ENCODE measurements around the gene ANKRD39.
"Not testable (repeated sequence)": the region's sequence is repeated elsewhere in the genome, so short reads cannot be mapped to it uniquely, and the experiment has no call there.

The ANKRD39 gene

DNA sequence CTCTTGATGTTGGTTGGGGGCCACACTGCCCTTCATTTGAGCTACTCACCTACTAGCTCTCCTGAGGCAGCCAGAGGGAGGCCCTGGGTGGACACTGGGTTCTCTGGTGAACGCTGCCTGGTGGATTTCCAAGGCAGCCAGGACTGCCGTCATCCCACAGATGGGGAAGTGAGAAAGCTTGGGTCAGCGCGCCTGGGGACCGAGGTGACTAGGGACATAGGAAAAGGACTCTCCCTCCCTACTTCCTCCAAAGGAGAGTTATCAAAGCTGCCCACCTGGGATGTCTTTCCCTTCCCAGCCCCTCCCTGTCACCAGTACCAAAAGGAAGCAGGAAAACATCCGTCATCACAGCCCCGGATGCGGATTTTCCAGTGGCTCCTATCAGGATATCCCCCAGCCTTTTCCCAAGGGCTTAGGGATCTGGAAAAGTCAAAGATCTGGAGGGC is 15.9 kb upstream of the ANKRD39 start:
- no peak for DNase-seq (ENCODE audit: low read depth, low spot score)

DNA sequence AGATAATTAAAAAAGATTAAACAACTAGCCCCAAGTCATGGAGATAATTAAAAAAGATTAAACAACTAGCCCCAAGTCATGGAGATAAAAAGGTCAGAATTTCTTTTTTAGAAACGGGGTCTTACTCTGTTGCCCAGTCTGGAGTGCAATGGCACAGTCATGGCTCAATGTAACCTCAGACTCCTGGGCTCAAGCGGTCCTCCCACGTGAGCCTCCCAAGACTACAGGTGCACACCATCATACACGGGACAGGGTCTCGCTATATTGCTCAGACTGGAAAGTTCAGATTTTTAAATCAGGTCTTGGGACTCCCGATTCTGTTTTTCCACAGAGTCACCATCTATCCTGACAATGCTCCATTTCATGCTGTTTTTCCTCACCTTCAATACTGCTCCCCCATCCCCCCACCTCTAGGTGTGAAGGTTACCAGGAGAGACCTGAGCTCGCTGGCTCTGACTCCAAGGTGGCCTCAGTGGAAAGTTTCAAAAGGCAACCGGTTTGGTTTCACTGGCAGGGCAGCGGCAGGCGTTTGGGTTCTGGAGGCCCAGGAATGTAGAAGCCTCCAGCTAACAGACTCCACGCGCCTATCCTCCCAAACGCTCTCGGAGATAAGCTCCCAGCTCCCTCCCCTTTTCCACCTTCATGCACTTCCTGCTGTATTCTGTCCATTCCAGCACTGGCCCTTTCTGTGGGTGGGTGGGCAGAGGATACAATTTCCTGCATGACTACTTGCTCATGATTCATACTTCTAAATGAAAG is 15.0 kb upstream of the ANKRD39 start:
- no peak for DNase-seq (ENCODE audit: low read depth, low spot score)

DNA sequence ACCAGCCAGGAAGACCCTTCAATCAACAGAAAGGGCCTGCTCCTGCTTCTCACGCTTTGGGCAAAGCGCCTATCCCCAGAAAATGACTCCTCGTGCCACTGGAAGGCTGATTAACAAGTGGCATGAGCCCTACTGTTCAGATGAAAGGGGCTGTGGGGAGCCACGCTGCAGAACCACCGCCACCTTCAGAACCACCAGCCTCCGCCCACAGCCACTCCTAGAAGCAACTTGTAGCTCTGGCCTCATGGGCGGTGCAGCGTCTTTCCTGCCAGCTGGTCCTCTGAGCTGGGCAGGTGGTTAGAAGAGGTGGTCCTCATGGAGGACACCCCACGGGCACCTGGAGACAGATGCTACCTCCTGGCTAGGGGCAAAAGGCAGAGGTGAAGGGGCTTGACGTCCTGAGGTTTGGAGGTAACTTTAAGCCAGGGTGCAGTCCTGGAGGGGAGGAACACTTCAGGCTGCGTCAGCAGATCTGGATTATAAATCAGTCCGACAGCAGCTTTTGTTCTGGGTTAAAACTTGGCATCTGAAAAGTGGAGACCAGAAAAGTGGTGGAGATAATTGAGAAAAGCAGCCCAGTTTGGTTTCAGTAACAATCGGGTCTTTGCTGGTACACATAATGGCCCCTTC is 12.9 kb upstream of the ANKRD39 start:
- DNase-seq (ENCODE audit: low read depth, low spot score) = no peak

DNA sequence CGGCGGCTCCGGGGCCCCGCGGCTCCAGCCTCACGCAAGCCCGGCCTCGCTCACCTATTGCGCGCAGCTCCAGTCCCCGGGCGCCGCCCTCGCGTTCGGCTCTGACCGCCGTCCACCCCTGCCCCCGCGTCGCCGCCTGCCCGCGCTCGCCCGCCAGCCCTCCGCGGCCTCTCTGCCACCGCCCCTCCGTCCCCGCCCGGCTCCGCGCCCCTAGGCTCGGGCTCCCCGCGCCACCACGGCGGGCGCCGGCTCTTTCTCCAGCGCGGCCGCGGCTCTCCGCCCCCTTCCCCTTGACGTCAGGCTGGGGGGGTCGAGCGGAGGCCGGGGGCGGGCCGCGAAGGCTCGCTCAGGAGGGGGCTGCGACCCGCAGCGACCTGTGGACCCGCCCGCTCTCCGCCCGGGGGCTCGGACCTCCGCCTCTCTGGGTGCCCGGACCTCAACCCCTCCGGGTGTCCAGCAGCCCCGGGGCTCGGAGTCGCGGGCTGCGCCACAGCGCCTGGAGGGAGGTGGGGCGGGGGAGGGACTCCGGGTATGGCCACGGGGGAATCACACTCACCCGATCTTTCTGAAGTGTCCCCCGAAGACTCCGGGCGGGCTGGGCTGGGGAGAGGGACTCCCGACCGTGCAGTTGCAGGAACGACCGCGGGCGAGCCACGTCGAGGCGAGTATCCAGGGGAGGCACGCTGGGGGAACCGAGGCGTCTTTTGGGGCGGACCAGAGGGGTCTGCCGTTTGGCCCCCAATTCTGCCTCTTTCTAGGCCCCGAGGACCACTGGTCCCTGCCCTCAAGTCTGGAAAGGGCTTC is 12.2 kb upstream of the ANKRD39 start, which contains the start of gene SEMA4C:
SEMA4C (minus strand) TSS at position 259 of the 804 bp plus-strand sequence. CDS start 2,194 bp downstream, outside the sequence.
- no peak for DNase-seq (ENCODE audit: low read depth, low spot score)

DNA sequence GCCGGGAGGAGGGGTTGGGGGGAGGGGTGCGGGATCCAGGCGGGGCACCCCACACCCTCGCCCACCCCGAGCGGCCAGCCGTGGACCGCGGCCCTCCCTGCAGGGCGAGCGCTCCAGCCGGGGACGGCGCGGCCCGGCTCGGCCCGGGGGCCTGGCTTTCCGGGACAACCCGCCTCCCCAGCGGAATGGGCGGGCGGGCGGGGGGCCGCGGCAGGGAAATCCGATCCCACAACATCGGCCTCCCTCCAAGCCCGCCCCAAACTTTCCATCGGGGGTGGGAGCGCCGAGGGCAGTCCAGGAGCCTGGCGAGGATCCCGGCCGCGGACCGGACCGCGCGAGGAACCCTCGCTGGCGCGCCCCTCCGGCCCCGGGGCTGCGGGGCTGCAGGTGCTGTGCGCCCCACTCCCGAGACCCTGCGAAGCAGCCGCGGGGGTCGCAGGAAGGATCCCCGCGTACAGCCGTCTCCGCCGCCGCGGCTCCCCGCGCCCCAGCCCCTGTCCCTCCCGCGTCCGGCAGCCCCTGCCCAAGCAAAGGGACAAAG is 11.5 kb upstream of the ANKRD39 start:
- no peak for DNase-seq (ENCODE audit: low read depth, low spot score)

DNA sequence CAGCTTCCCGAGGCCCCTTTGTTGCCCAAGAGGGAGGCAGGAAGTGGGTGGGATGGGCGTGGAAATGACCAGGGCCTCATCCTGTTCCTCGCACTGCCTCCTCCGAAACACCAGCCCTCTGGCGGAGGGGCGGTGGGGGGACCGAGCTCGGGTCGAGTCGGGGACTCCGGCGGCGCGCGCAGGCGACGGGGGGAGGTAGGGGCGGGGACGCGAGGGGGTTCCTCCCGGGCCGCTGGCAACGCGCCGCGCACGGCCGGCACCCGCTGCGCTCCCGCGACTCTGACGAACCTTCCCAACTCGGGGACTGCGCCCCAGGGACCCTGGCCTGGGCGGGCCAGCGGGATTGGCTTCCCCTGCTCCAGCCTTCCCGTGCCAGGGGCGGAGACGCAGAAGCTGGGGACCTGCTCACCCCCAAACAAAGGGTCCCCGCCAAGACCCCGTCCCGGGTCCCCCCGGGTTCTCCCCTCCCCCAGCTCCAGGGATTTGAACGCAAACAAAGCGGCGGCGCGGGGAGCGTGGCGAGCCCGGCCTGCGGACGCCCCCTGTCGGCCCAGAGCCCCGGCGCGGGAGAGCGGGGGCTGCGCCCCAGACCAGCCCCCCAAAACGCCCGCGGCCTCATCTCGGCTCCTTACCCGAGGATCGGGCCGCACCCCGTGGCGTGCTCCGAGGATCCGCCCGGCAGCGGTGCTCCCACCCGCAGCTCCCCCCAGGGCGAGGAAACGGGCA is 10.9 kb upstream of the ANKRD39 start:
- DNase-seq (ENCODE audit: low read depth, low spot score) = no peak

DNA sequence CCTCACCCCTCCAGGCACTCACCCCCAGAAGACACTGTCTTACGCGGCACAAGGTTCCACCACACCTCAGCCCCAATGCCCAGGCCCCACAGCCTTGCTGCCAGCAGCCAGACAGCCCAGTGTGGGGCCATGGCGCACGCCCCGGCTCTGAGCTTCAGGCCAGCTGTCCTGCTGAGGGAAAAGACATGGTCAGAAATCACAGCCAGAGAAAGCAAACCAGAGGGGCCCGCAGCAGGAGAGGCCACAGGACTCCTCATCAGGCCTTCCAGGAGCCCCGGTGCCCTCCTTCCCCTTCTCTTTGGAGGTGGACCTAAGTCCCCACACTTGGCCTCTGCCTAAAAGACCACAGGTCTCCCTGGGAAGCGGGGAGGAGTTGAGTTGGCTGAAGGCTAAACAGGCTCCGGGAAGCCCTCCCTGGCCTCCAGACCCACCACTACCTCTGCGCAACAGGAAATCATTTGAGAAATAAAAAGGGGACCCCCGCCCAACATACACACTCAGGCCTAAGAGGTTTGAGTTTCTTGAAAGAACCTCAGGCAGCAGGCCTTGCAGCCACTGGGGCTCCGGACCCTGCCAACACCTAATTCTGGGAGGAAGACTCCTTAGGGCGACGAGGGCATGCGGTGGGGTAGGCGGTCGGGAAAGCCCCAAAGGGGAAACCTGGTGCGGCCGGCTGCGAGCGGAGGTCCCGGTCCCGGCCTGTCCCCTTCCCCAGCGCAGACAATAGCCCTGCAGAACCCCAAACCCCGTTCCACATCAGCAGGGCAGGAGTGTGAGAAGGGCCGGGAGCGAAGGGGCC is 10.1 kb upstream of the ANKRD39 start:
- no peak for DNase-seq (ENCODE audit: low read depth, low spot score)

DNA sequence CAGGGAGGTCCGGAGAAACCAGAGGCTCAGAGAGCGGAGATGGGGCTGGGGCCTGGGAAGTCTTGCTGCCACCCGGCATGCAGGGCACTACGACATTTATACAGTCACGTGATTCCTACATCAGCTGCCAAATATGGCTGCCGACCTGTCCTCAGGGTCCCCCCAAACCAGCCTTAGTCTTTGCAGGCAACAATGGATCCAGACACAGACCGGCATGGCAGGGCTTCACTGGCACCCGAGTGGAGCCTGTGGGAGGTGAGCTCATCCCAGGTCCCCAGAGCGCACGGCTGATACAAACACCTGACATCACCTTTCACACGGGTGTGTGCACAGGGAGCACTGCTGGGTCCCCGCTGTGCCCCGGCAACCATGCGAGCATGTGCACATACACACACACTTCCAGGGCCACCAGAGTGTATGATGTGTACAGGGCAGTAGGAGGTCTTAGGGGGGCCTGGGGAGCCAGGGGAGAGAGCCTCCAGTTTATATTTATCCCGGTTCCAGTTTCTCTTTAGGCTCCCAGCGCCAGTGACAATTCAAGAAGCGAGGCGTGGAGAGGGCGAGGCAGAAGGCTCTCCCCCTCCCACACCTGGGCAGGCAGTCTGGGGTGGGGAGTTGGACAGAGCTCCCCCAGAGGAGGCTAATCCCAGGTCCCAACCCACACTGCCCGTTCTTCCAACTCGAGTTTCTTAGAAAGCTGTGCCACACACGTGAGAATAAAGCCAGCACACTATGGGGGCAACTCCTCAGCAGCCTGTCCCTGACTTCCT is 9.4 kb upstream of the ANKRD39 start:
- DNase-seq (ENCODE audit: low read depth, low spot score) = no peak

DNA sequence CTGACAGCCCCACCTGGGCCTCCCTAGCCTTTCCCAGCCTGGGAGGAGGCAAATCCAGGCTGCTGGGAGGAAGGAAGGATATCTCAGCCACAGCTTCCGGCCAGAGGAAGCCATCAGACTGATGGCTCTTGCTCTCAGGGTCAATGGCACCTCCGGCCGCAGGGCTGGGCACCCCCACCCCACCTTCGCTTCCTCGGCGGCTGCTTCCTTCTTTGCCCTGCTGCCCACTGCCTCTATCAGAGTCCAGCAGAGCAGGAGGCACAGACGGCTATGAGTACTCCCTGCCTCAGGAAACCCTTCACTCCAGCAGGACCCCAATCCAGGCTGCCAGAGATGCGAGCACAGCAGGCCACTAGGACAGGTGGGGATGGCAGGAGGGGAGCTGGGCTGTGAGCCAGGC is 8.8 kb upstream of the ANKRD39 start:
- DNase-seq (ENCODE audit: low read depth, low spot score) = no peak

DNA sequence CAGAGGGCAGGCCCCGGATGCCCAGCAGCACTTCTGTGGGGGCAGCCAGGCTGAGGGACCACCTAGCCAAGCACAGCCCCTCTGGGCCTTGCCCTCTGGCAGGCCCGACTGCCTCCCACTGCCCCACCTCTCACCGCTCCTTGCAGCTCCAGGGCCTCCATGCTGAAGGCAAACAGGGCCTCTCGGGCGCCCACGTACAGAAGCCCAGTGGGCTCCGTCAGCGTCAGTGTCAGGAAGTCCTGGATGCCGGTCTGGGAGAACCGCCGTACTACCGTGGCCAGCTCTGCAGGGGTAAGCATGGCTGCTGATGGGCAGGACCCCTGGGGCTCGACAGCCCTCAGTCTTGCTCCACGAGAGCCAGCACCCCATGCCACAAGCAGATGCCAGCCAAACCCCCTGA is 8.3 kb upstream of the ANKRD39 start:
- no peak for DNase-seq (ENCODE audit: low read depth, low spot score)

DNA sequence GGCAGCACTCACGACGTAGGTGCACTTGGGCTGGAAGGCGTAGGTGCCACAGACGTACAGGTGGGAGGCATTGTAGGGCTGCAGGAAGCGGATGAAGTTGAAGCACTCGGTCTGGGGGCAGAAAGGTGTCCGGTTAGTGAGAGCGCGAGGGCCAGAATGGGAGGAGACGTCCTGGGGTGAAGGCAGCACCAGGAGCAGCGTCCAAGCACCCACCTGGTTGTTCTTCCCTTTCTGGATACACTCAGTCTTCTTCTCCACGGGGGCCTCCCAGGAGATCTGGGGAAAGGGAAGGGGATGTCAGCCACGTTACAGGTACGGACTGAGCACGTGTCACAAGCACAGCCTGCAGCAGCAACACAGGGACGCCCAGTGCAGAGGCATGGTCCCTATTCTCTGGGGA is 7.8 kb upstream of the ANKRD39 start:
- no peak for DNase-seq (ENCODE audit: low read depth, low spot score)

DNA sequence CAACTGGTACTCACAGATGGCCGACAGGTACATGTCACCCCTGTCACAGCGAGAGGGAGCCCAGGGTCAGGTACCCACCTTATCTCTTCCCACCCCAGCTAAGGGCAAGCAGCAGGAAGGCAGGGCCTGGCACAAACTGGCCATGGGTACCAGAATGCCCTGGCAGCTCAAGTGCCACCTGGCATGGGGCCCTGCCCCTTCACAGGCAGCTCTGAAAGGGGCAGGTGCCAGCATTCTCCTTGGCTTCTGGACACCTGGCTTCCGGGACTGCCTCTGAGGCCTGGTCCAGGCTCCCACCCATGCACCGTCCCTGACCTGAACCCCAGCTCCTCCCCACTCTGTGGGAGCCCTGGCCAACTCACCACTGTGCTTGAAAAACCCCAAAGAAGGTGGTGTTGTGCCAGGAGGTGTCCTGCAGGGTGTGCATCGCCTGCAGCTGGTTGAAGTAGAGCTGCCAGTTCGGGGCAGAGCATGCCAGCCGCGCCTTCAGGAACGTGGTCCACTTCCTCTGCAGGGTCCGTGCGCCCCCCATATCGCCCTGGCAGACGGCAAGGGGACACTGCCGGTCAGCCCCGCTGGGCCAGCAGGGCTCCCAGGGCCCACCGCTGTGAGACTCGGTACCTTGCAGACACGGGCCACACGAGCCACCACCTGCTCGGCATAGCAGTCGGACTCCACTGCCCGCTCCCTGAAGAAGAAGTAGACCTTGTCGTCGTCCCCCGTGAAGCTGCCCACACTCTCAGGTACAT is 6.7 kb upstream of the ANKRD39 start:
- no peak for DNase-seq (ENCODE audit: low read depth, low spot score)

DNA sequence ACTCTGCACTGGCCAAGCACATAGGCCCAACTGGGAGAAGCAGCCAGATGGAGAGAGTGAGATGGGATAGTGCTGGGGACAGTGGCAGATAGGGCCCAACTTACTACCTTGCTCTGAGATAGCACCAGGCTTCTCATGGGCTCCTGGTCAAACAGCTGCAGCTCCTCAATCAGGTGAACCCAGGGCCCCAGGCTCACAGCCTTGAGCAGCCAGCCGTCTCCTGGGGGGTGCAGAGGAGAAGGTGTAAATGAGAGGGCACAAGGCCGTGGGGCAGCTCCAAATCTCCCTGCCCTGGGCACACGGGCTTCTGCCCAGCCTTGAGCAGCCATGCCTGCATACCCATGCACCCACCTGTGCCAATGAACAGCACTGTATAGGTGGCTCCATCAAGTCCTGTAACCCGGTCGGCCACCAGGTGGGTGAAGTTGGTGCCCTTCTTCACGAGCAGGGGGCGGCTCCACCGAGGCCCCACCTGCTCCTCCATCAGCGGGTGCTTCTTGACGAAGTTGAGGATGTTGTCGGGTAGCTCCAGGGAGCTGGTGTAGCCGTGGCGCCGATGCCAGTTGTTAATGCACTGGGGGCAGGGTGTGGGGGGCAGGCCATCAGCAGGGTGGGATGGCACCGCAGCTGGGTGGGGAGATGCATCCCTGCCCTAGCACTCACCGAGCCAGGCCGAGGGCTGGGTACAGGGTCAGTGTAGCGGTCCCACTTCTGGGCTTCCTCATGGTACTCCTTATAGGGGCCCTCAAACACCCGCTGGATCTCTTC is 5.9 kb upstream of the ANKRD39 start:
- no peak for DNase-seq (ENCODE audit: low read depth, low spot score)

DNA sequence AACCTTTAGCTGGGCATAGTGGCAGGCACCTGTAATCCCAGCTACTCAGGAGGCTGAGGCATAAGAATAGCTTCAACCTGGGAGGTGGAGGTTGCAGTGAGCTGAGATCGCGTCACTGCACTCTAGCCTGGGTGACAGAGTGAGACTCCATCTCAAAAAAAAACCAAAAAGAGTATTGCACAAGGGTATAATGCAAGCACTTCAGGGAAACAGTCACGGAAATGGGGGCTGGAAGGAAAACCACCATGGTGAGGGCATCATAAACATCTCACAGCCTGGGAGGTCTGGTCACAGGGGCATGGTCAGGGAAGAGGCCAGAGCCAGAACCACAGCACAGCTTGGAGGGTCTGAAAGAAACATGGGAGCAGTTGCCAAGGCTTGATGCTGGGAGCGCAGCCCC is 5.2 kb upstream of the ANKRD39 start:
- not testable (repeated sequence) for DNase-seq (ENCODE audit: low read depth, low spot score)

DNA sequence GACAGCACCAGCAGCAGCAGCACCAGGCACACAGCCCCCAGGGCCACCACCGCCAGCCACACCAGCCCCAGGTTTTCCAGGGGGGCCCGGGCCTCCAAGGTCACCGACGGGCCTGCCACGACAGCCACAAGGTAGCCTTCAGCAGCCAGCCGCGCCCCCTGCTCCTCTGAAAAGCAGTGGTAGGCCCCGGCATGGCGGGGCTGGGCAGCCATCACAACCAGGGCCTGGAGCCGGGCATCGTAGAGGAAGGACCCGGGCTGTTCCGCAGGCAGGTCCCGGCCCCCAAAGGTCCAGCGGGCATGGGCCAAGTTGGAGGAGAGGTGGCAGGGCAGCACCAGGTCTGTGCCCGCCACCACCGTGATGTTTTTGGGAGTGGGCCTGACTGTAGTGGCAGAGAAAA is 3.3 kb upstream of the ANKRD39 start:
- no peak for DNase-seq (ENCODE audit: low read depth, low spot score)

DNA sequence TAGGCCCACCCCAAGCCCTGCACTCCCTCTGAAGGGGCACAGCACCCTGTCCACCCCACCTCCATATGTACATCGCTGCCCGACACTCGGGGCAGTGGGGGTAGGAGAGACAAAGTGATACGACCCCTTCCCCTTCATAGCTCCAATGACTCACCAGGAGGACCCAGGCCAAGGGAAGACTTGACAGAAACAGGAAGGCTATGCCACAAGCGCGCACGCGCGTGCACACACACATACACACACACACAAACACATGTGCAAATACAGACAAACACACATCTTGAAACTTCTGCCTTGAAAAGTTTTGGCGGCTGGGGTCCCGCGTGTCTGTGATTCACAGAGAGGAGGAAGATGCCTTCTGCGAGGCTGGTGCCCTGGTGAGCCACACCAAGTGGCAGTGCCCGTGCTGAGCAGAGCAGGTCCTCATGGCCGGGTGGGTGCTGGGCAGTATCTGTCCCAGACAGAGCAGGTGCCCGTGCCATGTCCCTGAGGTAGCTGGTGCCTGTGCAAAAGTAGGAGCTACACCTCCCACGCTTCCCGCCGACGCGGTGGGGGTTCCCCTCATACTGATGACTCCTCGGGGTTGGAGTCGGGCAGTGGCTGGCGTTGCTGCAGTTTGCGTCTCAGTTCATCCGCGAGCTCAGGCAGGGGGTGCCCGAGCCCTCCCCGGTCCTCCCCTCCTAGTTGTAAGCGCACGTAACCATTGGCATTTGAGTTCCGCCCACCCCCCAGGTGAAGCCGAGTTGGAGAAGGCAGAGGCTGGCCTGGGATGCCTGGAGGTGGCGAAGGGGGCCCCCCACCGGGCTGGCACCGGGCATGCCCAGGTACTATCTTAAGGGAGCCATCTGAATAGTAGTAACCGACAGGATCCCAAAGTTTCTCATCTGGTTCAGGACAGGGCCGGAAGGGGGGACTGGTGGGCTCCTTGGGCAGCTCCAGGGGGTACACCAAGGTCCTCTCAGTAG is 2.5 kb upstream of the ANKRD39 start:
- DNase-seq (ENCODE audit: low read depth, low spot score) = no peak

DNA sequence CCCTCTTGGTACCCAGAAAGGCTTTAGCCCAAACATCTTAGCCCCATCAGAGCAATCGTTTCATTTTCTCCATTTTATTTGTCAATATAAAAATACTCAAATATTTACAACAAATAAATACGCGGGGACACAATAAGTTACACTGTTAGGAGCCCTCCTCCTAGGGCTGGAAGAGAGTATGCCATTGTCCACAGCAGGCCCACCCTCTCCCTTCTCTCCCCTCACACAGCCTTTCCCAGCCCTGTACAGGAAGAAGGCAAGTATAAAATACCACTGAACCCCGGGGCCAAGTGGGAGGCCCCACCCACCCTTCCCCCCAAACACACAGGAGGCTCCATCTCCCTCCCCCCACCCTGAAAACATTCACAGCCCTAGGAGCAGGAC is 1.9 kb upstream of the ANKRD39 start:
- DNase-seq (ENCODE audit: low read depth, low spot score) = no peak

Data from activated CD4-positive, CD25-positive, alpha-beta regulatory T cell treated with anti-CD3 and anti-CD28 coated beads, Interleukin-2, amount 50 U/mL, for 16 hours (primary cell).